ENCODE results near the gene P2RY8.
"Not testable (repeated sequence)": the region's sequence is repeated elsewhere in the genome, so short reads cannot be mapped to it uniquely, and the experiment has no call there.

P2RY8 gene

DNA sequence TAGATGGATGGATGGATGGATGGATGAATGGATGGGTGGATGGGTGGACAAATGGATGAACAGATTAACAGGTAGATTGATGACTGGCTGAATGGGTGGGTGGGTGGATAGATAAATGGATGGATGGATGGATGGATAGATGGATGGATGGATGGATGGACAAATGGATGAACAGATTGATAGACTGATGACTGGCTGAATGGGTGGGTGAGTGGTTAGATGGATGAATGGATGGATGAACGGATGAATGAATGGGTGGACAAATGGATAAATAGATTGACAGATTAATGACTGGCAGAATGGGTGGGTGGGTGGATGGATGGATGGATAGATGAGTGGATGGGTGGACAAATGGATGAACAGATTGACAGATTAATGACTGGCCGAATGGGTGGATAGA, 40.9 kb upstream of the P2RY8 start:
- Histone ChIP-seq H3K4me1 (ENCODE audit: control insufficient read depth in 1 of 2, insufficient read depth in 1 of 2, low read depth in 1 of 2, low read length in 1 of 2) (peaks cover 0 to 3% of the 10 kb centered on the region in 2 experiments), H3K27me3 (no peaks in the 10 kb centered on the region), H3K9me3 (no peaks in the 10 kb centered on the region), H3K27ac (no peak overlapping the region), H3K36me3 (no peaks in the 10 kb centered on the region), H3K4me3 (ENCODE audit: low read depth in 1 of 2, low read length in 1 of 2) (no peak overlapping the region)
- TF ChIP-seq, protein P1, sequence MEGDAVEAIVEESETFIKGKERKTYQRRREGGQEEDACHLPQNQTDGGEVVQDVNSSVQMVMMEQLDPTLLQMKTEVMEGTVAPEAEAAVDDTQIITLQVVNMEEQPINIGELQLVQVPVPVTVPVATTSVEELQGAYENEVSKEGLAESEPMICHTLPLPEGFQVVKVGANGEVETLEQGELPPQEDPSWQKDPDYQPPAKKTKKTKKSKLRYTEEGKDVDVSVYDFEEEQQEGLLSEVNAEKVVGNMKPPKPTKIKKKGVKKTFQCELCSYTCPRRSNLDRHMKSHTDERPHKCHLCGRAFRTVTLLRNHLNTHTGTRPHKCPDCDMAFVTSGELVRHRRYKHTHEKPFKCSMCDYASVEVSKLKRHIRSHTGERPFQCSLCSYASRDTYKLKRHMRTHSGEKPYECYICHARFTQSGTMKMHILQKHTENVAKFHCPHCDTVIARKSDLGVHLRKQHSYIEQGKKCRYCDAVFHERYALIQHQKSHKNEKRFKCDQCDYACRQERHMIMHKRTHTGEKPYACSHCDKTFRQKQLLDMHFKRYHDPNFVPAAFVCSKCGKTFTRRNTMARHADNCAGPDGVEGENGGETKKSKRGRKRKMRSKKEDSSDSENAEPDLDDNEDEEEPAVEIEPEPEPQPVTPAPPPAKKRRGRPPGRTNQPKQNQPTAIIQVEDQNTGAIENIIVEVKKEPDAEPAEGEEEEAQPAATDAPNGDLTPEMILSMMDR (IDR thresholded peaks at IDR 0.05): no peak

DNA sequence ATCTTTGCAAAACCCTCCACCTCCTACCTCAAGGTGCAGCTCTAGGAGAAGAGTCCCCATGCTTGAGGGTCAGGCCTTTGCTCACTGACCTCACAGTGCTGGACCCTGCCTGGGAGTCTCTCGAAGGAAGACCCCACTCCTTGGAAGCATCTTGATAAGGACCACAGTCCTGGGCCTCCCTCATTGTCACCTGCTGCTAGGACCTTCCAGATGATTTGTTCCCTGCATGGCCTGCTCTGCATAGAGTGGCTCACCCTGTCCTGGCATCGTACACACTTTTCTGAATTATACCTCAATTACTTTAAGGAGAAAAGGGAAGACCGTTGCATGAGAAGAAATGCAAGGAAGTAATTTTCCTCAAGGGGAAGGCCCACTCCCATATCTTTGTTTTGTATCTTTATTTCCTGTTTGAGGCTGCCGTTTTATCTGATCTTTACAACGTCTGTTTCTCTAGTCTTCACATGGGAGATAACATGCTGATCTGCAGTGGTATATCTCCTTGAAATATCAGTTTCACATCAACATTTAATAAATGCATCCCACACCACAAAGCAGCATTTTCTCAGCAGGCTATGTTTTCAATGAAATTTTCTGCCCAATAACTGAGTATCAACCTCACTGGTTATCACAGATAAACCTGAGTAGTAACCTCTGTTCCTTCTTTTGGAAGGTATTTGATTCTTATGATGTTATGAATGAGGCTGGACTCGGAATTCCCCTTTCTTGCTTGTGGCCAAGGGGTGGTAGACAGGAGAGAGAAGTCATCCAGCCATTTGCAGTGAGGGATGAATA, 39.4 kb upstream of the P2RY8 start:
- H3K27ac ChIP-seq: no peak overlapping the region
- H3K27me3 ChIP-seq: no peaks in the 10 kb centered on the region
- TF ChIP-seq, protein P1 (IDR thresholded peaks at IDR 0.05): no peak
- H3K4me3 ChIP-seq (ENCODE audit: low read depth in 1 of 2, low read length in 1 of 2): no peak overlapping the region
- H3K4me1 ChIP-seq (ENCODE audit: control insufficient read depth in 1 of 2, insufficient read depth in 1 of 2, low read depth in 1 of 2, low read length in 1 of 2): peaks cover 0 to 3% of the 10 kb centered on the region in 2 experiments
- no peaks in the 10 kb centered on the region for H3K9me3 ChIP-seq
- no peaks in the 10 kb centered on the region for H3K36me3 ChIP-seq

DNA sequence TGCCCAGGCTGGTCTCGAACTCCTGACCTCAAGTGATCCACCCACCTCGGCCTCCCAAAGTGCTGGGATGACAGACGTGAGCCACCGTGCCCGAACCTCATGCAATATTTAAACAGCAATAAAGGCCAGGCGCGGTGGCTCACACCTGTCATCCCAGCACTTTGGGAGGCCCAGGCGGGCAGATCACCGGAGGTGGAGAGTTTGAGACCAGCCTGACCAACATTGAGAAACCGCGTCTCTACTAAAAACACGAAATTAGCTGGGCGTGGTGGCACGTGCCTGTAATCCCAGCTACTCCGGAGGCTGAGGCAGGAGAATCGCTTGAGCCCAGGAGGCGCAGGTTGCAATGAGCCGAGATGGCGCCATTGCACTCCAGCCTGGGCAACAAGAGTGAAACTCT, 37.2 kb upstream of the P2RY8 start:
- H3K4me3 ChIP-seq (ENCODE audit: low read depth in 1 of 2, low read length in 1 of 2); H3K36me3 ChIP-seq; H3K9me3 ChIP-seq; H3K27me3 ChIP-seq; H3K27ac ChIP-seq: not testable (repeated sequence)
- H3K4me1 ChIP-seq (ENCODE audit: control insufficient read depth in 1 of 2, insufficient read depth in 1 of 2, low read depth in 1 of 2, low read length in 1 of 2): peaks cover 10 to 11% of the 10 kb centered on the region in 2 experiments

DNA sequence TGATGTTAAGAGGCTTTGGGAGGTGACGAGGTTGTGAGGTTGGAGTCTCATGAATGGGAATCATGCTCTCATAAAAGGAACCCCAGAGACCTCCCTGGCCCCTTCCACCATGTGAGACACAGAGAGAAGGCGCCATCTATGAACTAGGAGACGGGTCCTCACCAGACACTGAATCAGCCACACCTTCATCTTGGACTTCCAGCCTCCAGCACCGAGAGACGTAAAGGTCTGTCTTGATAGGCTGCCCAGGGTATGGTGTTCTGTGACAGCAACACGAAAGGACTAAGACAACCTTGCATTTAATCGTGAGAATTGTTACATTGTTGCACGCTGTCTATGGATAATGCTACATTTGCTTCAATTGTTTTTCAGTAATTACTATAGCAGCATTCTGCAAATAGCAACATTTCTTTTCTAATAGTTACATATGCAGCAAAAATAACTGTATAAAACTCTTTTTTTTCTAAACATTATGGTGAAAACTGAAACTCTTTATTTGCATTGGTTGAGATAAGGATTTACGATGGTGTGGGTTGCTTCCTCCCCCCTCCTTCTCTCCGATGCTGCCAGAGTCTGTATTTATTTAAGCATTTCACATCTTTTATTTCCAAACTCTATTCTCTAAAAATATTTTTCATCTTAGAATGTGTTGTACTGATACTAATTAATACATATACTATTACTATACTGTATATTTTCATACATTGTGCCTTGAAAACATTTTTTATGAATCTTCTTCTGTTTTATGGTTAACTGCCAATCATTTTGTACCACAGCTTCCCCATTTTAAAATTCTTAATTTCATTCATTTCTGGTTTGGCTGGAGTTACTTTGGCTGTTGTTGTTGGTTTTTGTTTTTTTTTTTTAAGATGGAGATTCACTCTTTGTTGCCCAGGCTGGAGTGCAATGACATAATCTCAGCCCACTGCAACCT, 28.0 kb upstream of the P2RY8 start:
- no peaks in the 10 kb centered on the region for H3K9me3 ChIP-seq
- H3K27ac ChIP-seq: no peak overlapping the region
- TF ChIP-seq, protein P1 (IDR thresholded peaks at IDR 0.05): no peak
- no peaks in the 10 kb centered on the region for H3K27me3 ChIP-seq
- H3K4me1 ChIP-seq (ENCODE audit: control insufficient read depth in 1 of 2, insufficient read depth in 1 of 2, low read depth in 1 of 2, low read length in 1 of 2): peaks cover 5 to 9% of the 10 kb centered on the region in 2 experiments
- H3K36me3 ChIP-seq: no peaks in the 10 kb centered on the region
- H3K4me3 ChIP-seq (ENCODE audit: low read depth in 1 of 2, low read length in 1 of 2): no peak overlapping the region

DNA sequence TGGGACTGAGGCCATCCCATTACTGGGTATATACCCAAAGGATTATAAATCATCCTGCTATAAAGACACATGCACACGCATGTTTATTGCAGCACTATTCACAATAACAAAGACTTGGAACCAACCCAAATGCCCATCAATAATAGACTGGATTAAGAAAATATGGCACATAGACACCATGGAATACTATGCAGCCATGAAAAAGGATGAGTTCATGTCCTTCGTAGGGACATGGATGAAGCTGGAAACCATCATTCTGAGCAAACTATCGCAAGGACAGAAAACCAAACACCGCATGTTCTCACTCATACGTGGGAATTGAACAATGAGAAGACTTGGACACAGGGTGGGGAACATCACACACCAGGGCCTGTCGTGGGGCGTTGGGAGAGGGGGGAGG, 27.1 kb upstream of the P2RY8 start:
- H3K36me3 ChIP-seq; H3K27me3 ChIP-seq; H3K4me1 ChIP-seq (ENCODE audit: control insufficient read depth in 1 of 2, insufficient read depth in 1 of 2, low read depth in 1 of 2, low read length in 1 of 2); H3K4me3 ChIP-seq (ENCODE audit: low read depth in 1 of 2, low read length in 1 of 2); H3K27ac ChIP-seq; H3K9me3 ChIP-seq: not testable (repeated sequence)

DNA sequence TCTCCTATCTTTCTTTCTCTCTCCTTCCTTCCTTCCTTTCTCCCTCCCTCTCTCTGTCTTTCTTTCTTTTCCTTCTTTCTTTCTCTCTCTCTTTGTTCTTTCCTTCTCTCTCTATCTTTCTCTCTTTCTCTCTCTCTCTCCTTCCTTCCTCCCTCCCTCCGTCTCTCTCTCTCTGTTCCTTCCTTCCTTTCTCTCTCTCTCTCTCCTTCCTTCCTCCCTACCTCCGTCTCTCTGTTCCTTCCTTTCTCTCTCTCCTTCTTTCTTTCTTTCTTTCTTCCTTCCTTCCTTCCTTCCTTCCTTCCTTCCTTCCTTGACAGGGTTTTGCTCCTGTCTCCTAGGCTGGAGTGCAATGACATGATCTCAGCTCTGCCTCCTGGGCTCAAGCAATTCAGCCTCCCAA, 24.2 kb upstream of the P2RY8 start:
- TF ChIP-seq, protein P1 (IDR thresholded peaks at IDR 0.05): no peak
- no peaks in the 10 kb centered on the region for H3K9me3 ChIP-seq
- H3K4me3 ChIP-seq (ENCODE audit: low read depth in 1 of 2, low read length in 1 of 2): no peak overlapping the region
- no peaks in the 10 kb centered on the region for H3K27me3 ChIP-seq
- H3K36me3 ChIP-seq: no peaks in the 10 kb centered on the region
- peaks cover 5 to 9% of the 10 kb centered on the region in 2 experiments for H3K4me1 ChIP-seq (ENCODE audit: control insufficient read depth in 1 of 2, insufficient read depth in 1 of 2, low read depth in 1 of 2, low read length in 1 of 2)
- no peak overlapping the region for H3K27ac ChIP-seq

Measured in neutrophil (primary cell).